Activated B cell treated with CpG ODN at 0.5 μM for 24 hours (primary cell): ENCODE results near the gene CASTOR1. TPM values are rescaled to one million over a fixed set of nuclear protein-coding genes. Genes with fewer than 3 reads are reported as not detected.
A peak's percentile ranks its signal among the peaks of the same experiment; 100 is the strongest.

Experiments used
- ATAC-seq: fragments of 200-7000 bp; cut with Tn5 transposase; one replicate; pipeline ENCODE4 v1.10.0; 2021; ENCODE audit warnings: low read depth, mild to moderate bottlenecking, moderate library complexity
- CTCF ChIA-PET: fragments of 350-600 bp; sonication (Branson Sonifier 250); formaldehyde crosslinking; loops from one replicate; lab custom pipeline; 2021; ENCODE audit warnings: antibody characterized with exemption; lab: Charles Lee
- POLR2A ChIA-PET: fragments of 350-600 bp; sonication (Branson Sonifier 250); formaldehyde crosslinking; loops from one replicate; lab custom pipeline; 2021; ENCODE audit warnings: antibody characterized with exemption; lab: Charles Lee
- DNase-seq: peaks from one replicate; pipeline ENCODE4 v3.0.0; 2022
- H3K27ac Mint-ChIP-seq: one replicate; pipeline ENCODE4 v1.8.0; 2020; ENCODE audit warnings: mixed read lengths
- H3K27me3 Mint-ChIP-seq: one replicate; pipeline ENCODE4 v1.8.0; 2021; ENCODE audit warnings: mixed read lengths
- H3K36me3 Mint-ChIP-seq: one replicate; pipeline ENCODE4 v1.8.0; 2021; ENCODE audit warnings: low read depth, mixed read lengths
- H3K4me1 Mint-ChIP-seq: one replicate; pipeline ENCODE4 v1.8.0; 2021; ENCODE audit warnings: mixed read lengths
- H3K4me3 Mint-ChIP-seq: one replicate; pipeline ENCODE4 v1.8.0; 2020; ENCODE audit warnings: mild to moderate bottlenecking, mixed read lengths
- H3K9me3 Mint-ChIP-seq: one replicate; pipeline ENCODE4 v1.8.0; 2020; ENCODE audit warnings: mixed read lengths
- intact Hi-C: fragments of 100-400 bp; cut with micrococcal nuclease; formaldehyde crosslinking; loops from one replicate; pipeline ENCODE4 v1.15.1; 2024
- total RNA-seq: library from RNA; stranded (reverse); gene quantifications from 2 replicates; pipeline ENCODE4 v1.2.3, GENCODE V29; 2022
- TF ChIP-seq, protein P1 (sequence below): fragments of 200-600 bp; IDR thresholded peaks from one replicate; pipeline ENCODE4 v1.8.0; 2022; ENCODE audit warnings: antibody characterized with exemption, mild to moderate bottlenecking

The CASTOR1 gene
- total RNA-seq, 1 donor from 2014 or later, result 2.4 TPM

- POLR2A ChIA-PET, result interaction anchor here (1.1 to 1.6 kb wide), 3 partner anchors 8 to 45 kb away, joined by 3 to 5 read pairs (median 5); partner anchors contain the start of genes SF3A1 and TBC1D10A
- no peak overlapping the region for H3K4me3 Mint-ChIP-seq
- H3K27me3 Mint-ChIP-seq, result no peaks in the 10 kb centered on the region
- ATAC-seq (peak; percentile 25), DNase-seq (no peak)
- no peaks in the 10 kb centered on the region for H3K9me3 Mint-ChIP-seq
- no peak overlapping the region for H3K27ac Mint-ChIP-seq
- TF ChIP-seq, protein P1, sequence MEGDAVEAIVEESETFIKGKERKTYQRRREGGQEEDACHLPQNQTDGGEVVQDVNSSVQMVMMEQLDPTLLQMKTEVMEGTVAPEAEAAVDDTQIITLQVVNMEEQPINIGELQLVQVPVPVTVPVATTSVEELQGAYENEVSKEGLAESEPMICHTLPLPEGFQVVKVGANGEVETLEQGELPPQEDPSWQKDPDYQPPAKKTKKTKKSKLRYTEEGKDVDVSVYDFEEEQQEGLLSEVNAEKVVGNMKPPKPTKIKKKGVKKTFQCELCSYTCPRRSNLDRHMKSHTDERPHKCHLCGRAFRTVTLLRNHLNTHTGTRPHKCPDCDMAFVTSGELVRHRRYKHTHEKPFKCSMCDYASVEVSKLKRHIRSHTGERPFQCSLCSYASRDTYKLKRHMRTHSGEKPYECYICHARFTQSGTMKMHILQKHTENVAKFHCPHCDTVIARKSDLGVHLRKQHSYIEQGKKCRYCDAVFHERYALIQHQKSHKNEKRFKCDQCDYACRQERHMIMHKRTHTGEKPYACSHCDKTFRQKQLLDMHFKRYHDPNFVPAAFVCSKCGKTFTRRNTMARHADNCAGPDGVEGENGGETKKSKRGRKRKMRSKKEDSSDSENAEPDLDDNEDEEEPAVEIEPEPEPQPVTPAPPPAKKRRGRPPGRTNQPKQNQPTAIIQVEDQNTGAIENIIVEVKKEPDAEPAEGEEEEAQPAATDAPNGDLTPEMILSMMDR, result no peak
- H3K4me1 Mint-ChIP-seq, result no peaks in the 10 kb centered on the region
- CTCF ChIA-PET, result interaction anchor here (1.0 to 1.1 kb wide), 2 partner anchors 8 to 48 kb away, joined by 3 read pairs; partner anchors contain the start of gene TBC1D10A
- intact Hi-C loops, result no loop called here
- H3K36me3 Mint-ChIP-seq, result peaks cover 92% of the 10 kb centered on the region
Observed at GRCh38 chr22:30335236-30335635, 45.9 kb upstream of the CASTOR1 start.

DNA sequence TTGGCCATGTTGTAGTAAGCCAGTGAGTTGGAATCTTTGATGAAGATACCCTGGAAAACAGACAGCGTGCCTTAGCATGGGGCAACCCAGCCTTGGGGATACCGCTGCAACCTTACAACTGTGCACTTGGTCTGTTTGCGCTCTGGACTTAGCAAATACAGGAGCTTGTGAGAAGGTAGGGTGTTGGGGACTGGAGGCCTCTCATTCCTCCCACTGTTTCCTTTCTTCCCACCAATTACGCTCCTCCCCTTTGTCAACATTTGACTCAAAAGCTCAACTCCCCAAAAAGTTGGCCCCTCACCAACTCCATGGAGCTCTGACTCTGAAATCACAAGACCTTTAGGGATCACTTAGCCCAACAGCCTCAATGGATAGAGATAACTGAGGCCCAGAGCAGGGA is 45.3 kb upstream of the CASTOR1 start:
- H3K36me3 Mint-ChIP-seq, result peaks cover 90% of the 10 kb centered on the region
- intact Hi-C loops, result no loop called here
- CTCF ChIA-PET, result interaction anchor here (1.1 kb wide), 1 partner anchor 47 kb away, joined by 3 read pairs; no protein-coding TSS in a partner anchor
- no peaks in the 10 kb centered on the region for H3K9me3 Mint-ChIP-seq
- POLR2A ChIA-PET, result interaction anchor here (1.4 to 1.6 kb wide), 2 partner anchors 22 to 44 kb away, joined by 3 to 5 read pairs; partner anchors contain the start of gene SF3A1
- no peak overlapping the region for H3K4me3 Mint-ChIP-seq
- TF ChIP-seq, protein P1, result no peak
- no peak overlapping the region for H3K27ac Mint-ChIP-seq
- ATAC-seq (no peak), DNase-seq (no peak)
- H3K27me3 Mint-ChIP-seq, result no peaks in the 10 kb centered on the region
- H3K4me1 Mint-ChIP-seq, result no peaks in the 10 kb centered on the region

GRCh38 chr22:30333707-30334087 is 44.4 kb upstream of the CASTOR1 start:
- ChIA-PET CTCF (no interaction called here), POLR2A (no interaction called here)
- no peaks in the 10 kb centered on the region for H3K9me3 Mint-ChIP-seq
- intact Hi-C loops, result no loop called here
- no peak overlapping the region for H3K27ac Mint-ChIP-seq
- no peaks in the 10 kb centered on the region for H3K27me3 Mint-ChIP-seq
- no peaks in the 10 kb centered on the region for H3K4me1 Mint-ChIP-seq
- TF ChIP-seq, protein P1, result no peak
- H3K4me3 Mint-ChIP-seq, result no peak overlapping the region
- peaks cover 81% of the 10 kb centered on the region for H3K36me3 Mint-ChIP-seq
- DNase-seq, result no peak
- no peak for ATAC-seq

DNA sequence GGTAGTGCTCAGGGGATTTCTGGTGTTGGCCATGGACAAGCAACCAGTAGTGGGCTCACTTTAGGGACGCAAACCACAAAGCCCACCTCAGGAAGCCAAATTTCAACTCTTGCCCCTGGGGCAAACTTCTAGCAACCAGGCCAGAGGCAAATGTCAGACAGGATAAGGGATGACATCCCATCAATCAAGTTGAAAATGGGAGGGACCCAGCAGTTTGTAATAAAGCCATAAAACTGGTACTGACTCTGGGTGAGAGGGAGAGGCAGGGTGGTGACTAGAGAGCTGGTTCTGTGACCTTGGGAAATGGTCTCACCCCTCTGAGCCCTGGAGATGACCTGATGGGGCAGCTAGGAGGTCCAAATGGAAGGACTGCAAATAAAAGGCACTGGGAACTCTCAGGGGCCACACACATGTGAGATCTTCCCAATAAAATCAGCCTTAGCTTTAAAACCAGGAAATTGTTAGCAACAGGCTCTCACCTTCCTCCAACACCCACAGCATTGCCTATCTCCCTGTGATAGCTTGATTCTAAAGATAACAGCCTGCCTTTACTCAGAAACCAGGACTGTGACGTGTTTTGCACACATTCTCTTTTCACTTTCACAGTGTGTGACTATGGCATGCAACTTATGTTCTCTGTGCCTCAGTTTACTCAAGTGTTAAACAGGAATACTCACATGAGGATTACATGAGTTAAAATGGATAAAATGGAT is 43.8 kb upstream of the CASTOR1 start:
- POLR2A ChIA-PET, result no interaction called here
- TF ChIP-seq, protein P1, result no peak
- ATAC-seq (no peak), DNase-seq (no peak)
- intact Hi-C loops, result no loop called here
- Mint-ChIP-seq H3K36me3 (peaks cover 76% of the 10 kb centered on the region), H3K27ac (no peak overlapping the region), H3K9me3 (no peaks in the 10 kb centered on the region), H3K27me3 (no peaks in the 10 kb centered on the region), H3K4me1 (no peaks in the 10 kb centered on the region), H3K4me3 (no peak overlapping the region)
- CTCF ChIA-PET, result interaction anchor here (1.5 kb wide), 1 partner anchor 44 kb away, joined by 9 read pairs; the partner anchor contains the start of gene CASTOR1

- H3K4me1 Mint-ChIP-seq, result peaks cover 5% of the 10 kb centered on the region
- ATAC-seq (no peak), DNase-seq (no peak)
- CTCF ChIA-PET, result interaction anchor here (1.5 kb wide), 1 partner anchor 44 kb away, joined by 9 read pairs; the partner anchor contains the start of gene CASTOR1
- H3K9me3 Mint-ChIP-seq, result no peaks in the 10 kb centered on the region
- TF ChIP-seq, protein P1, result no peak
- no peak overlapping the region for H3K27ac Mint-ChIP-seq
- POLR2A ChIA-PET, result interaction anchor here (0.6 kb wide), 1 partner anchor 872 kb away, joined by 4 read pairs; no protein-coding TSS in a partner anchor
- intact Hi-C loops, result no loop called here
- H3K4me3 Mint-ChIP-seq, result no peak overlapping the region
- H3K27me3 Mint-ChIP-seq, result no peaks in the 10 kb centered on the region
- H3K36me3 Mint-ChIP-seq, result peaks cover 70% of the 10 kb centered on the region
Observed at GRCh38 chr22:30332551-30332950, 43.2 kb upstream of the CASTOR1 start.
